Kidney glomerular epithelial cell (primary cell): ENCODE results near the gene ALKBH5.
A peak's percentile ranks its signal among the peaks of the same experiment; 100 is the strongest.

Experiments used
- DNase-seq: peaks from one replicate; lab custom pipeline; 2025; lab: John Stamatoyannopoulos, UW

The ALKBH5 gene

GRCh38 chr17:18183334-18184142 lies at the start of gene ALKBH5:
Gene ALKBH5 (plus strand): TSS chr17:18183828. CDS start chr17:18184244, 416 bp downstream.
- peak; percentile 97 for DNase-seq

GRCh38 chr17:18136357-18136756 lies 47.3 kb upstream of the ALKBH5 start:
- DNase-seq = no peak

DNA sequence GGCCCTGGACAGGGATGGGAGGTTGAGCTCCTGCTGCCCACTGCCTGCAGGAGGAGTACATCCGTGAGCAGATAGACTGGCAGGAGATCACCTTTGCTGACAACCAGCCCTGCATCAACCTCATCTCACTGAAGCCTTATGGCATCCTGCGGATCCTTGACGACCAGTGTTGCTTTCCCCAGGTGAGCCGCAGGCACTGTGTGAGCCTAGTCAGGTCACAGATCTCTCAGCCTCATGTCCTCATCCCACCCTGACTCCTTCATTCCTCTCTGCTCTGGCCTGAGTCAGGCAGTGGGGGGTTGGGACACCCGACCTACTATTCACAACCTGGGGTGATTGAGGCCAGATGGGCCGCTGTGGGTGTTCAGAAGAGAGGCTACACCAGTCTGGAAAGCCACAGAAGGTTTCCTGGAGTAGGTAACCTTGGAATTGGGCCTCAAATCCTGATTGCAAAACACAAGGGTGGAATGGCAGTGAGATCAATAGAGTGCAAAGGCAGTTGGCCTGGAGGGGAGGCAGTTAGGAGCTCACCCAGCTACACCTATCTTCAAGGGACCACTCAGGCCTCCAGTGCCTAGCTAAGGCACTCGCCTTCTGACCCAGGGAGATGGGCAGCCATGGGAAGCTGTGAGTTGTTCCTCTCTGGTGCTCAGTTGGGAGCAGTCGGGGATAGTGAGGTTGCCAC lies 45.4 kb upstream of the ALKBH5 start:
- DNase-seq = no peak

GRCh38 chr17:18139092-18139491 lies 44.5 kb upstream of the ALKBH5 start:
- no peak for DNase-seq

DNA sequence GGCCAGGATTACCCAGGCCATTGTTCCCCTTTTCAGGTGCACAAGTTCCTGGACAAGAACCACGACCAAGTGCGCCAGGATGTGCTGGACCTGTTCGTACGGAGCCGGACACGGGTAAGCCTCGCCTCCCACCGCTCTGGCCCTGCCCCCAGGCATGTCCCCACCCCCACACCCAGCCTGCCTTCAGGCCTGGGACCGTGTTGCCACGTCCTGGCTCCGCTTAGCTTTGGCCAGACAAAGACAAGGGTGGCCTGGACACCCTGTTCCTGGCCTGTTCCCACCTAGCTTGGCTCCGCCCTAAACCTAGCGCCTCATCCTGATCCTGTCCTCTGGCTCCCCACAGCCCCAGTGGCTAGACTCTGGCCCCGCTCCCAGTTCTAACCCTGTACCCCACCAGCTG lies 44.1 kb upstream of the ALKBH5 start:
- no peak for DNase-seq

DNA sequence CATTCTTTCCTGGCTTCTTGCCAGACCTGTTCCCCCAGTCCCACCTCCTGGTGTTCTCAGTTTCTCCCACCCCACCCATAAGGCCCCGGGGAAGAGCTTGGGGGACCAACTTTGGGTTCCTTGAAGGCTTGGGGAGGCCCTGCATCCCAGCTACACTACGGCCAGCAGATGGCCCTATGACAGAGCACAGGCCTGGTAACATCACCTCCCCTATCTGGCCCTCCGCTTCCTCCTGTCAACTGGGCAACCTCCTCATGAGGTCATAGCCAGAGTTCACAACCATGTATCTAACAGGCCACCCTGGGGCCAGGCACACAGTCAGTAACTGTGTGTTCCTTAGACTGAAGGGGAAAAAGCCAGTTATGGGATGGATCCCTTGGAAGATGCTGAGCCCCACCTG lies 43.7 kb upstream of the ALKBH5 start:
- no peak for DNase-seq

- DNase-seq = no peak
Measured at GRCh38 chr17:18140648-18141047, 43.0 kb upstream of the ALKBH5 start.

- peak; percentile 43 for DNase-seq
Measured at GRCh38 chr17:18141210-18141803, 42.3 kb upstream of the ALKBH5 start.

- no peak for DNase-seq
Measured at GRCh38 chr17:18142417-18142816, 41.2 kb upstream of the ALKBH5 start.

DNA sequence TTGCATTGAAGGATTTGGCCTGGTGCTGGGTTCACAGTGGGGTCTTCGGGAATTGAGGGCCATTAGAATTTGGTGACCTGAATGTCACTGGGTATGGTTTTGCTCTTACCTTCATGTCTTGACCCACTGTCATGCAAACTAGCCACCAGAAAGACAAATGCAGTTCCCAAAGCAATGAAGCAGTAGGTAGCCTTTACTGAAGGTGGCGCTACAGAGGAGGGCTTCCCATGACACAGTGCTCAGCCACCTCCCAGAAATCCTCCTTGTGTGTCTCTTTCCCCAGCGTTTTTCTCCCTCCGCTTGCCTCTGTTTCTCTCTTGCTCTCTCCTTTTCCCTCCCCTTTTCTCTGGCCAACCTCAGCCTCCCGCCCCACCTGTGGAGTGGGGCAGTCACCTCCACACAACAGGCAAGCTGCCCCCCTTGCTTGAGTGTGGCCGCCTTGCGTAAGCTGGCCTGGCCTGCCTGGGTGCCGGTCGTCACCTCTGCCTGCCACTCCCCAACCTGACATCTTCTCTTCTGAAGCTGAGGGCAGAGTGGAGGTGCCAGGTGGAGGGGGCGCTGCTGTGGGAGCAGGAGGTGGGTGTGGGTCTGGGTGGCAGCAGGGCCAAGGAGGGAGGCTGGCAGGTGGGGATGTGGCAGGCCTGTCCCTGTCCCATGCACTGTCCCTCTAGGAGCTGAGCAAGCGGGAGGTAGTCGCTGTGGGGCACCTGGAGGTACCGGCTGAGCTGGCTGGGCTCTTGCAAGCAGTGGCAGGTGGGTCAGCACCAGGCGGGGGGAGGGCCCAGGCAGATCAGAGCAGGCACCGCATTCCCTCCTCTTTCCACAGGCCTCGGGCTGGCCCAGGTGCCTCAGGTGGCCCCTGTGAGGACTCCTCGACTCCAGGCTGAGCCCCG lies 40.3 kb upstream of the ALKBH5 start:
- no peak for DNase-seq

DNA sequence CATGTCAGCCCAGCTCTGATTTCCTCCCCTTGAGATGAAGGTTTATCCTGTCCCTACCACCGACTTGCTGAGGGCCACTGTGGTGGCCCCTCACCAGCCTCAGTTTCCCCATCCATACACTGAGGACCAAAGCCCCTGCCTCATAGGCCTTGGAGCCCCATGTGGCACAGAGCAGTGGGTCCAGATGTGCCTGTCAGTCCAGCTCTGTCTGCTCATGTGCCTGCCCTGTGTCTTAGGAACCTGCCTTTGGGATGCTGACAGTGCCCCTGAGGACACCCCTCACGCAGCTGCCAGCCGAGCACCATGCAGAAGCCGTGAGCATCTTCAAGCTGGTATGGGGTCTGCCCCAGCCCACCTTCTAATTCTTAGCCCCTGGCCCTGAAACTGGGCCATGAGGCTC lies 39.4 kb upstream of the ALKBH5 start:
- DNase-seq = no peak

DNA sequence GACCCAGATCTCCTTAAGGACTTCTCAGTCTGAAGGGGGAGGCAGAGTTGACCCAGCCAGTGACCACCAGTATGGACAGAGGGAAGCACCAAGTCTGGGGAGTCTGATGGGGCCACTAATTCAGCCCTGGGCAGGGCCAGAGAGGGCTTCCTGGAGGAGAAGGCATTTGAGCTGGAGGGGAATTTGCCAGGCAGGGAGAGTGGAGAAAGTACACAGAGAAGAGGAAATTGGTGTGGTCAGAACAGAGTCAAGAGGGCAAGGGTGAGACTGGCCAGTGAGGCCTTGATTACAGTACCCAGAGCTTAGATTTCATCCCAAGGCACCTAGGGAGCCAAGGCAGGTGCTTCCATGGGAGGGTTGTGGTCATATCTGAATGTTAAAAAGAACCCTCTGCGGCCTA lies 38.8 kb upstream of the ALKBH5 start:
- DNase-seq = no peak

DNA sequence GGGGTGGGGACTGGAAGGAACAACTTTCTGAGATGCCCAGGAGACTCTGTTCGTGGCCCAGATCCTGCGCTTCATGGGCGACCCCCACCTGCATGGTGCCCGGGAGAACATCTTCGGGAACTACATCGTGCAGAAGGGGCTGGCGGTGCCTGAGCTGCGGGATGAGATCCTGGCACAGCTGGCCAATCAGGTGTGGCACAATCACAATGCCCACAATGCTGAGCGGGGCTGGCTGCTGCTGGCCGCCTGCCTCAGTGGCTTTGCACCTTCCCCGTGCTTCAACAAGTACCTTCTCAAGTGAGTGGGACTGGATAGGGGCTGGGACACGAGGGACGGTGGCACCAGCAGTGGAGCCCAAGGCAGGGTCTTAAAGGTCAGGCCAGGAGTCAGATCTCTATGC lies 37.8 kb upstream of the ALKBH5 start:
- no peak for DNase-seq

DNA sequence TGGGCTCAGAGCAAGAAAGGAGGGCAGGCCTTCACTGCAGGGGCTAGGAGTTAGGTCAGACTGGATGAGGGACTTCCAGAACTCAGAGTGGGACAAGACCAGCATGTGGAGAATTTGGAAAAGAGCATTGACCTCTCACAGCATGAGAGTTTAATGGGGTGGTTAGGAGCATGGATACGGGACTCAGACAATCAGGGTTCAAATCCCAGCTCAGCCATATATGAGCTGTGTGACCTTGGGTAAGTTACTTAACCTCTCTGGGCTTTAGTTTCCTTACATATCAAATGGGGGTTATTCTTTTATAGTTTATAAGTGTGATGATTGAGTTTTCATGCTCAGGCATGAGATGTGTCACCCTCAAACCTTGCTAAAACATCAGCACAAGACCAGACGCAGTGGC lies 37.4 kb upstream of the ALKBH5 start:
- no peak for DNase-seq

- DNase-seq = no peak
Measured at GRCh38 chr17:18146980-18147379, 36.6 kb upstream of the ALKBH5 start.

- DNase-seq = no peak
Measured at GRCh38 chr17:18148586-18148985, 35.0 kb upstream of the ALKBH5 start.

- no peak for DNase-seq
Measured at GRCh38 chr17:18151290-18151689, 32.3 kb upstream of the ALKBH5 start.

DNA sequence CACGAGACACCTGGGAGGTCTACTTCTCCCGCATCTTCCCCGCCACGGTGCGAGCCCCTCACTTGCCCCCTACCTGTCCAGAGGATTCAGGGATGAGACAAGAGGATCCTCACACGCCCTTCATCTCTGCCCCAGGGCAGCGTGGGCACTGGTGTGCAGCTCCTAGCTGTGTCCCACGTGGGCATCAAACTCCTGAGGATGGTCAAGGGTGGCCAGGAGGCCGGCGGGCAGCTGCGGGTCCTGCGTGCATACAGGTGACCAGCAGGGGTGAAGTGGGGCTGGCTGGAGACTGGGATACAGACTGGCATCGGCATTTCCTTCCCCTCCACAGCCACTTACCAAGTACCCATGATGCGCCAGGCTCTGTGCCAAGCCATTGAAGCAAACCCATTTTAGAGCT lies 28.4 kb upstream of the ALKBH5 start:
- DNase-seq = no peak

DNA sequence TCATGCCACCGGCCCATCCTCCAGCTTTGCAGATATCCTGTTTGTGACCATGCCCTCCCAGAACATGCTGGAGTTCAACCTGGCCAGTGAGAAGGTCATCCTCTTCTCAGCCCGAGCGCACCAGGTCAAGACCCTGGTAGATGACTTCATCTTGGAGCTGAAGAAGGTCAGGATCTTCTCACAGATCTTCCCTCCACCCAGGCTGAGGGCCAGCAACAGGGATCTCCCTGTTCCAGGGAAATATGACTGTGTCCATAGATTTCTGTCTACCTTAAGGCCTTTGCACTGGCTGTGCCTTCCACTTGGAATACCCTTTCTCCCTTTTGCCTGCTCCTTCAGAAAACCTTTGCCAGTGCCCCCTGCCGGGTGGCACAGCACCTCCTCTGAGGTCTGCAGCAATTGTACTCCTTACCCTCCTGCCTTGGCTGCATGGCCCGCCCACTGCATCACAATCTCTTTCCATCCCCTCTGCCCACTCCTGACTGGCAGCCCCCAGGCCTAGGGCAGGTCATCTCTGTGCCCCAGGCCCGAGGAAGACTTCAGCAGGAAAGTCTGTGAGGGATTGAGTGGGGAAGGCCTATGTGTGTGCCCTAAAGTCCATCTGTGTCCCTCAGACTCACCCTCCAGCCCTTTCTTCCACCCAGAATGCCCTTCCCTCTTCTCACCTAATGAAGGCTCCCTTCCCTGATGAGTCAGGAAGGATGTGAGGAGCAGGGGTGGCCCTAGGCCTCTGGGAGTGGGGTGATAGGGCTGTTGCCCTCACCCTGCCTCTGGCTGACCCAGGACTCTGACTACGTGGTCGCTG lies 27.3 kb upstream of the ALKBH5 start:
- DNase-seq = no peak

- no peak for DNase-seq
Measured at GRCh38 chr17:18156976-18157280, 26.7 kb upstream of the ALKBH5 start.

- DNase-seq = no peak
Measured at GRCh38 chr17:18157354-18157985, 26.2 kb upstream of the ALKBH5 start.
